HG02642 (cell line): Measurements from ENCODE around the gene PSMB7.

Experiments used
- ATAC-seq: cut with Tn5 transposase; IDR thresholded peaks from one replicate; pipeline ENCODE4 v1.9.1; 2021; ENCODE audit warnings: mild to moderate bottlenecking; ENCODE audit not compliant: unreplicated experiment, poor library complexity

The PSMB7 gene

DNA sequence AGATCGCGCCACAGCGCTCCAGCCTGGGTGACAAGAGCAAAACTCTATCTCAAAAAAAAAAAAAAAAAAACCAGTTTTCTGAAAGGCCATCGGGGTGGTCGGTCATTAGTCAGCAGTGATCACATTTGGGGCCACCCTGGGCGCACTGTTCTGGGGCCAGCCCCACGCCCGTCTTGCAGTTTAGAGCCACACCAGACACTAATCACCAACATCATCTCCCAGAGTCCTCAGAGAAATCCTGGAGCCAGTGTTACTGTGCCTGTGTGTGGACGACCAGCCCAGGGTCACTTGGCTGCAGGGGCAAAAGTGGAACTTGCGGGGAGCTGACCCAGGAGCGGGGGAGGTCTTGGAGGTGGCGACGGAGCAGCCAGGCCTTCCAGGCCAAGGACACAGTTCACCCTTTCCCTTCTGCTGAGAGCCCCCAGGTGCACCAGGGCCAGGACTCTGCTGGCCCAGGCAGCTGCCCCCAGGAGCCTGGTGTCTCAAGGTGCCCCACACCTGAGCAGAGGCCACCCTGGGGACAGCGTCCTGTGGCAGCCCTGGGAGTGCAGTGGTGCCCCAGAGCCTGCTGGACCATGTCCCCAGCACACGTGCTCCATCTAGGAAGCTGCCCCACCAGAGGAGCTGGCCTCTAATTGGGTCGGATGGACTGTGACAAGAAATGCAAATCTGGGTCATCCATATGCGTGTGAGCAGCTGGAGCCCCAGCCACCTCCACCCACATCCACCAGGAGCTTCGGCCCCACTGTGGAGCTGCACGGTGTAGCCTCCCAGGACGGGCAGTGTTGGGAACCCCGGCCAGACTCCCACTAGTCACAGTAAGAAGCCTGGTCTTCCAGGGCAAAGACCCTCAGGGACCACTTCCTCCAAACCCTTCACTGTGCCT is 106.4 kb downstream of the PSMB7 start:
- ATAC-seq = no peak

DNA sequence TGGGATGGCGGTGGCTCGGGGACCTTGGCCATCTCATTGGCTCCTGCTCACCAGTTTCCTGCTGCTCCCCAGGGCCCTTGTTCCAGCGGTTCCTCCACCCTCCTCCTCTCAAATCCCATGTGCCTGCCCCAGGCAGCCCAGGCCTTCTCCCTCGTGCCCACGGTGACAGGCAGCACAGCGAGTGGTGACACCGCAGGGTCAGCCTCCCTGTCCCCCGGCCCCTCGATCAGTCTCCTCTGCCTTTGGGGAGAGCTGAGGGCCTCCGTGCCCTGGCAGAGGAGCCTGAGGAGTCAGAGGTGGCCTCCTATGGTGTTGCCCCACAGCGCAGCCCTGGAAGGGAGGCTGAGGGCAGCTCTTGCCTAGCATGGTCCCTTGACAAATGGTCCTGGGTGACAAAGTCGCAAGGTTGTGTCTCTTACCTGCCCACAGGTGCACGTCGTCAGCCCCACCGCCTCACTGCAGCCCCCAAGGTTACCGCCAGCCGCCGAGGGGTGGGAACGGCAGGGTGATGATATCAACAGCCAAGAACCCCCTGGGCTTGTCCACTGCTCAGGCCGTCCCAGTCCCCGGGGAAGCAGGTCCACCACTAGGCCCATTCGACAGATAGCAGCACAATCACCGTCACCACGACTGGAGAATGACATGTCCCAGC is 107.7 kb downstream of the PSMB7 start:
- no peak for ATAC-seq

DNA sequence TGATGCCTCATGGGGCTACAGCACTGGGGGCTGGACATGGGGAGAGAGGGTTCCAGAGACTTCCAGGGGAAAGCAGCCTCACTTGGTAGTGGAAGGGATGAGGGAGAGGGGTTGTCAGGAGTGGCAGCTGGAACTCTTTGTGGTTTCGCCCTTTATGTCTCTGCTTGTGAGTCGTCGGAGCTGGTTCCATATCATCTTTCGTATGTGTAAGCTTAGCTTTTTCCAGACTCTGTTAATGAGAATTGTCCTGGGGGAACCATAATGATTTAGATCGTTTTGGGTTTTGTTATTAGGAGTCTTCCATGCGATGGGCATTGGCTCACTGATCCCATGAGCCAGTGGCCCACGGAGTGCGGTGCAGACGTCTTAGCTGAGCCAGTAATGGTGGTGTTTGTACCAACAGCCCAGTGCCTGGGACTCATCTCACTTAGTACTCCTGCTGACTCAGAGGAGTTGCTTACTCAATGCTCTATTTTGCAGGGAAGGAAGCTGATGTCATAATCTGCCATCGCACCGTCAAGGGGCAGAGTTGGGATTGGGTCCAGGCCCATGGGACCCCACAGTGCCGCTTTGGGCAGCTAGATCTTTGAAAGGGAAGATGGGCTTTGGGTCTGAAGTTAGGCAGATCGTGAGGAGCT is 109.0 kb downstream of the PSMB7 start:
- no peak for ATAC-seq

DNA sequence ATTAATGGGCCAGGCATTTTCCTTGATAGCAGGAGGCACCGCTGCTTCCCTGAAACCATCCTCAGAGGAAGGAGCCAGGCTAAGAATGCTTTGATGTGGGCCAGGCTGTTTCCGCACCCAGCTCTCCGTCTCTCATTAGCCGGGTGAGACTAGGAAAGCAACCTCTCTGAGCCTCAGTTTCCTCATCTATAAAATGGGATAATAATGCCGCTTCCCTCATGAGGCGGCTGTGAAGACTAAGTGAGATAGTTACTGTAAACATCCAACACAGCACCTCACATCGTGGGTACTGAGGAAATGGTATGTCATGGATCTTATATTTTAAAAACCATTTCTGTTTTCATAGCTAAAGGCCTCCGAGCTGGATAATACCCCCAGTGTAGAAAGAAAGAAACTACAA is 111.0 kb downstream of the PSMB7 start:
- no peak for ATAC-seq

DNA sequence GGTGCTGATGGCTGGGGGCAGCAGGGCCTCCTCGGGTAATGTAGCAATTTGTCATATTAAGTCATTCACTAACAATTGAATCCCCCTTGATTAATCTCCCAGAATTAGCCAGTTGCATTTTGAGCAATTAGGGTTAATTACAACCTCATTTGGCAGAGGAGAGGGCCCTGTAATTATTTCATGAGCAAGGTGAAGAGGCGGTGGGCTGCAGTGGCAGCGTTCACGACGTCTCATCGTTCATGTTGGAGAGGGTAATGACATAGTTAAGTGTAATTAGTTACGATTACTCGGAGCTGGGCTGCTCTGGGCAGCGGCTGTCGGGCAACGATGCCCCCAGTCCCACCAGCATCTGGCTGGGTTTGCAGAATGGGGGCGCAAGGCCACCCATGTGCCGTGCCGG is 111.5 kb downstream of the PSMB7 start:
- ATAC-seq = no peak
